Activated naive CD4-positive, alpha-beta T cell treated with anti-CD3 and anti-CD28 coated beads, Interleukin-2, amount 50 U/mL, for 24 hours (primary cell): Measurements from ENCODE around the gene PCDHA12.
"Not testable (repeated sequence)": the region's sequence is repeated elsewhere in the genome, so short reads cannot be mapped to it uniquely, and the experiment has no call there.

ENCODE experiments used
- H3K27ac Mint-ChIP-seq: one replicate; pipeline ENCODE4 v1.8.0; 2021; ENCODE audit warnings: mild to moderate bottlenecking, mixed read lengths
- H3K27me3 Mint-ChIP-seq: one replicate; pipeline ENCODE4 v1.8.0; 2021; ENCODE audit warnings: mixed read lengths
- H3K36me3 Mint-ChIP-seq: one replicate; pipeline ENCODE4 v1.8.0; 2021; ENCODE audit warnings: mixed read lengths
- H3K4me1 Mint-ChIP-seq: one replicate; pipeline ENCODE4 v1.8.0; 2021; ENCODE audit warnings: mixed read lengths
- H3K4me3 Mint-ChIP-seq: one replicate; pipeline ENCODE4 v1.8.0; 2021; ENCODE audit warnings: mild to moderate bottlenecking, mixed read lengths
- H3K9me3 Mint-ChIP-seq: one replicate; pipeline ENCODE4 v1.8.0; 2021; ENCODE audit warnings: mixed read lengths

PCDHA12 gene

GRCh38 chr5:140849831-140850634, 25.1 kb upstream of the PCDHA12 start:
- H3K4me1 Mint-ChIP-seq, H3K27ac Mint-ChIP-seq, H3K27me3 Mint-ChIP-seq, H3K36me3 Mint-ChIP-seq, H3K4me3 Mint-ChIP-seq, H3K9me3 Mint-ChIP-seq: not testable (repeated sequence)

GRCh38 chr5:140855772-140856674, 19.1 kb upstream of the PCDHA12 start, which contains the start of gene PCDHA10:
Gene PCDHA10 (plus strand): TSS chr5:140855897. CDS start chr5:140856049, 152 bp downstream.
- Mint-ChIP-seq H3K4me1 (no peaks in the 10 kb centered on the region), H3K27ac (no peak within 1 kb of the TSS), H3K4me3 (no peak within 1 kb of the TSS), H3K36me3 (no peaks in the 10 kb centered on the region), H3K27me3 (peaks cover 9% of the 10 kb centered on the region), H3K9me3 (peaks cover 5% of the 10 kb centered on the region)

GRCh38 chr5:140857177-140857986, 17.7 kb upstream of the PCDHA12 start:
- peaks cover 2% of the 10 kb centered on the region for H3K36me3 Mint-ChIP-seq
- H3K27me3 Mint-ChIP-seq, result peaks cover 13% of the 10 kb centered on the region
- H3K27ac Mint-ChIP-seq, result no peak overlapping the region
- no peaks in the 10 kb centered on the region for H3K4me1 Mint-ChIP-seq
- peaks cover 5% of the 10 kb centered on the region for H3K9me3 Mint-ChIP-seq
- H3K4me3 Mint-ChIP-seq, result no peak overlapping the region

- peaks cover 12% of the 10 kb centered on the region for H3K27me3 Mint-ChIP-seq
- peaks cover 2% of the 10 kb centered on the region for H3K36me3 Mint-ChIP-seq
- no peak overlapping the region for H3K4me3 Mint-ChIP-seq
Observed at GRCh38 chr5:140857987-140858240, 17.2 kb upstream of the PCDHA12 start.

GRCh38 chr5:140862441-140863295, 12.4 kb upstream of the PCDHA12 start:
- peaks cover 6% of the 10 kb centered on the region for H3K9me3 Mint-ChIP-seq
- H3K4me3 Mint-ChIP-seq, result no peak overlapping the region
- H3K27me3 Mint-ChIP-seq, result peaks cover 19% of the 10 kb centered on the region
- H3K4me1 Mint-ChIP-seq, result no peaks in the 10 kb centered on the region
- peaks cover 2% of the 10 kb centered on the region for H3K36me3 Mint-ChIP-seq
- H3K27ac Mint-ChIP-seq, result no peak overlapping the region

More at GRCh38 chr5:140857987-140858240, 17.2 kb upstream of the PCDHA12 start:
- Mint-ChIP-seq H3K9me3 (peaks cover 5% of the 10 kb centered on the region), H3K4me1 (no peaks in the 10 kb centered on the region), H3K27ac (no peak overlapping the region)

GRCh38 chr5:140868721-140869554, 6.2 kb upstream of the PCDHA12 start, which contains the start of gene PCDHA11:
Gene PCDHA11 (plus strand): TSS chr5:140868957. CDS start chr5:140869104, 147 bp downstream.
- Mint-ChIP-seq H3K9me3 (peaks cover 16% of the 10 kb centered on the region), H3K27me3 (peaks cover 23% of the 10 kb centered on the region), H3K27ac (no peak within 1 kb of the TSS), H3K36me3 (peaks cover 3% of the 10 kb centered on the region), H3K4me1 (no peaks in the 10 kb centered on the region), H3K4me3 (no peak within 1 kb of the TSS)

- H3K9me3 Mint-ChIP-seq, result peaks cover 13% of the 10 kb centered on the region
- no peak overlapping the region for H3K27ac Mint-ChIP-seq
- peaks cover 3% of the 10 kb centered on the region for H3K36me3 Mint-ChIP-seq
- no peak overlapping the region for H3K4me3 Mint-ChIP-seq
- no peaks in the 10 kb centered on the region for H3K4me1 Mint-ChIP-seq
- H3K27me3 Mint-ChIP-seq, result peaks cover 25% of the 10 kb centered on the region
Observed at GRCh38 chr5:140869555-140869886, 5.6 kb upstream of the PCDHA12 start.

GRCh38 chr5:140870221-140871201, 4.6 kb upstream of the PCDHA12 start:
- peaks cover 3% of the 10 kb centered on the region for H3K36me3 Mint-ChIP-seq
- H3K27ac Mint-ChIP-seq, result no peak overlapping the region
- H3K27me3 Mint-ChIP-seq, result peaks cover 28% of the 10 kb centered on the region
- H3K4me3 Mint-ChIP-seq, result no peak overlapping the region
- H3K4me1 Mint-ChIP-seq, result no peaks in the 10 kb centered on the region
- peaks cover 11% of the 10 kb centered on the region for H3K9me3 Mint-ChIP-seq

GRCh38 chr5:140876541-140877261, 1.6 kb downstream of the PCDHA12 start:
- Mint-ChIP-seq H3K36me3 (peaks cover 12% of the 10 kb centered on the region), H3K27me3 (peaks cover 45% of the 10 kb centered on the region), H3K9me3 (peaks cover 32% of the 10 kb centered on the region)
- H3K4me3 Mint-ChIP-seq, H3K27ac Mint-ChIP-seq, H3K4me1 Mint-ChIP-seq: not testable (repeated sequence)

GRCh38 chr5:140877262-140877581, 2.1 kb downstream of the PCDHA12 start:
- Mint-ChIP-seq H3K27me3 (peaks cover 43% of the 10 kb centered on the region), H3K4me1 (no peaks in the 10 kb centered on the region), H3K9me3 (peaks cover 30% of the 10 kb centered on the region), H3K36me3 (peaks cover 14% of the 10 kb centered on the region), H3K4me3 (no peak overlapping the region), H3K27ac (no peak overlapping the region)

- H3K27me3 Mint-ChIP-seq, result peaks cover 31% of the 10 kb centered on the region
- H3K36me3 Mint-ChIP-seq, result peaks cover 16% of the 10 kb centered on the region
- no peak within 1 kb of the TSS for H3K4me3 Mint-ChIP-seq
- H3K27ac Mint-ChIP-seq, result no peak within 1 kb of the TSS
- no peaks in the 10 kb centered on the region for H3K4me1 Mint-ChIP-seq
- peaks cover 37% of the 10 kb centered on the region for H3K9me3 Mint-ChIP-seq
Observed at GRCh38 chr5:140881889-140882590, 6.9 kb downstream of the PCDHA12 start, which contains the start of gene PCDHA13. Gene PCDHA13 (plus strand): TSS chr5:140882124. CDS start chr5:140882269, 145 bp downstream.

- peaks cover 16% of the 10 kb centered on the region for H3K36me3 Mint-ChIP-seq
- no peaks in the 10 kb centered on the region for H3K4me1 Mint-ChIP-seq
- H3K9me3 Mint-ChIP-seq, result peaks cover 42% of the 10 kb centered on the region
- peaks cover 34% of the 10 kb centered on the region for H3K27me3 Mint-ChIP-seq
- no peak overlapping the region for H3K4me3 Mint-ChIP-seq
- H3K27ac Mint-ChIP-seq, result no peak overlapping the region
Observed at GRCh38 chr5:140882591-140882899, 7.4 kb downstream of the PCDHA12 start.
